Right kidney (tissue), 1 donor: ENCODE measurements around the gene OPRL1.

Experiments used
- DNase-seq: peaks from one replicate; pipeline ENCODE4 v3.0.0-alpha.2; 2016

The OPRL1 gene

DNA sequence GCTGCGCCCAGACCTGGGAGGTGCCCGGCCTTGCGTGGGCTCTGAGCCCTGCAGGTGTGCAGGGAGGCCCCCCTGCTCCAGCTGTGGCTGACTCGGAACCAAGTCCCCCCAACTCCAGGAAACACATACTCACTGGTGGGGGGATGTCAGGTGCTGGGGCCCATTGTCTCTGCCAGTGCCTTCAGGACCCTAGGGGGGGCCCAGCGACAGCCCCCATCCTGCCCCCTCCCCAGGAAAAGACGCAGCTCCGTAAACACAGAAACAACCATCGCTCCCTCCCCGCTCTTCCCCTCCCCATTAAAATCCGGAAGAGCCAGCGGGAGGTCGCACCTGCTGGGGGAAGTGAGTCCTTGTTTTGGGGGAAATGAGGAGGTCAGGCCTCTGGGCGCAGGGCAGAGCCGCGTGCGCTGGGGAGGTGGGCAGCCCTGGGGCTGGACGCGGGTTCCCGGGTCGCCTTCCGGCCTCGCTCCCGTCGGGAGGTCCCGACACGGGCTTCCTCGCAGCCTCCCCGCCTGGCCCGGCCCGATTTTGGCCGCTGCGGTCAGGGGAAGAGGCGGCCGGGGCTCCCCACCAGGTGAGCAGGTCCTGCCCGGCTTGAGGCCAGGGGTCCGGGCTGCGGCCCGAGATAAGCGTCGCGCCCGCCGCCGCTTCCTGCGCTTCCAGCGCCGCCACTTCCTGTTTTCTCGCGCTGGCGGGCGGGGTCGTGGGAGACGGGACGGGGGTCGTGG is 37.7 kb upstream of the OPRL1 start:
- no peak for DNase-seq

DNA sequence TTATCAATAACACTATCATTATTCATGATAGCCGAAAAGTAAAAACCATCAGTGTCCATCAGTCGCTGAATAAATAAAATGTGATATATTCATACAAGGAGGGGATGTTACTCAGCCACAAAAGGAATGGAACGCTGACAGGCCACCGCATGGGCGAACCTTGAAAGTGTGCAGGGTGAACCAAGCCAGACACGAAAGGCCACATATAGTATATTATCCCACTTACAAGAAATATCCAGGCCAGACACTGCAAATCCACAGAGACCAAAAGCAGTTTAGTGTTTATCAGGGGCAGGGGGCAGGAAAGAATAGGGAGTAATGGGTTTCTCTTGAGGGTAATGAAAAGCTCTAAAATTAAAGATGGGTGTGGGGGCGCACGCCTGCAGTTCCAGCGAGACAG is 36.1 kb upstream of the OPRL1 start:
- no peak for DNase-seq

DNA sequence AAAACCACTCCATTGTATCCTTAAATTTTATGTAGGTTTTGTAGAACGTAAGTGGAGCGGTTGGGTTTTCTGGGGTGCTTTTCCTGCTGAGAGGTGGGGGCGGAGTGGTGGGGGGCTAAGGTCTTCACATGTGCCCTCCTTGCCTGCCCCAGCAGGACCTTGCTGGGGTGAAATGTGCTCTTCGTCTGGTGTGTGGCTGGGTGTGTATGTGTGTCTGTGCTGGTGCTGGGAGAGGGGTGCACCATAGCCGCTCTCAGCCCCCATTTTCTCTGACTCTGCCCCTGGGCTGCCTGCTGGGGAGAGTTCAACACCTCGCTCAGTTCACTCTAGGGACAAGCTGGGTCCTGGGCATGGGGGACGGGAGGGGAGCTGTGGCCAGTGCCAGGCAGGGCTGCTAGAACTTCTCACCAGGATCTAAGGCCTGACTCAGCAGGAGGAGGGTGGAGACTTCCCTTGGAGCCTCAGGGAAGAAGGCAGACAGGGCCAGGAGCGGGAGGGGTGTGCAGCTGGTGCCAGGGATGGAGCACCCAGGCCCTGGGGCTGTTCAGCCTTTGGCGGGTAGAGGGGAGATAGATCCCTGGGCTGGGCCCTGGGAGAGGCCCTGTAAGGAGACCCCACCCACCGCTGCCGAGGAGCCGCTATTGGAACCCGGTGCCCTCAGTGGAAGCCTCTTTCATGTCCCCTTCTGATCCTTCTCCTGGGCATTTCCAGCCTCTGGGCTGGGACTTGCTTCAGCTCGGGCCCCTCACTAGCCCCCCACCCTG is 35.2 kb upstream of the OPRL1 start:
- no peak for DNase-seq

DNA sequence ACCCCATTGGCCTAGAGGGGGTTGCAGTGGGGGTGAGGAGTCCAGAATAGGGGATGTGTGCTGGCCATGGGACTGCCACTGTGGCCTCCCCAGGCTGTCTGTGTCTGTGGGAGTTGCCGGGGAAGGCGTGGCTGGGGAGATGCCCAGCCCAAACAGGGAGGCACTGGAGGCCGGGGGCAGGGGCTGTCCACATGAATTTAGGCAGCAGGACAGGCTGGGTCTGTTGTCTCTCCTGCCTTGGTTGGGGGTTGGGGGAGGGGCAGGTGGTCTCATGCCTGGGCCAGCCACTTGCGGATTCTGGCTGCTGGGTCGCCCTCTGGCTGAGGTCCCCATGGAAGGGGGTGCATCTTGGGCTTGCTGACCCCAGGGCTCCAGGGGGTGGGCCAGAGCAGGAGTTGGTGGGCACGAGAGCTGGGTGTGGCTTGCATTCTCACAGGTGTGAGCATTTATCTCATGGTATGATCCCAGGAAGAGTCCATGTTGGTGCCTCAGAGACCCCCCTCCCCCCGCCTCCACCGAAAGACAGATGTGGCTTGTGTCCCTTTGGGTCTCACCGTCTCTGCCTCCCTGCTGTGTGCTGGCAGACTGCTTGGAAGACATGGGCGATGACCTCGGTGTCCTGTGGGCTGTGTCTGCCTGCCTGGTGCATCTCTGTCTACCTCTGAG is 34.4 kb upstream of the OPRL1 start:
- no peak for DNase-seq

DNA sequence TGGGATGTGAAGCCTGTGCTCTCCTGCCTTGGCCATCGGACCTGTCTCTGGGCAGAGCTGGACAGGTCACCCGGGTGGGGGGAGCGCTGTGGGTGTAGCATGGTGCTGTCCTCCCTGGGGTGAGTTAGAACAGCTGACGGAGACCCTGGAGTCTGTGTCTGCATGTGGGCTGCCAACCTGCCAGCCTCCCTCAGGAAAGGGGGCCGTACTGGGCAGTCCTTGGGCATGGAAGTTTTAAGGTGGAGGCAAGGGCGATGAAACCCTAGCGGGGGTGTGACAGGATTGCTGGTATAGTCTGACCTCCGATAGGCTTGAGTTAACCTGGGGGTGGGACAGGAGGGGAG is 32.9 kb upstream of the OPRL1 start:
- DNase-seq, result no peak

DNA sequence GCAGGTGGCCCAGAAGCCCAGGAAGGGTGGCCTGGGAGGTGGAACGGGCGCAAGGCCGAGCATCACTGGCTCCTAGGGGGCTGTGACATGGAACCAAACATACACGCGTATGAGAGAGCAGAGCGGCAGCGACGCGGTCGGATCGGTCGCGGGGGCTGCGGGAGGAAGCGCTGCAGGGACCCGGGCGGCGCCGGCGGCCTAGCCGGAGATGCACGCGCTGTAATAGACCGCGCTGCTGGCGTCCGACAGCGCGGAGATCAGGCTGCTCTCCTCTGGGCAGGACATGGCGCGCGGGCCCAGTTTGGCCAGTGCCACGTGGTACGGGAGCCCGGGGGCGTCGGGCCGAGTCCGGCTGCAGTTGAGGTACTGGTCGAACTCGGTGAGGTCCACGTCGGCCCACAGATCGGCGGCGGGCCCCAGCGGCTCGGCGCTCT is 31.9 kb upstream of the OPRL1 start:
- DNase-seq, result peak; percentile 67

DNA sequence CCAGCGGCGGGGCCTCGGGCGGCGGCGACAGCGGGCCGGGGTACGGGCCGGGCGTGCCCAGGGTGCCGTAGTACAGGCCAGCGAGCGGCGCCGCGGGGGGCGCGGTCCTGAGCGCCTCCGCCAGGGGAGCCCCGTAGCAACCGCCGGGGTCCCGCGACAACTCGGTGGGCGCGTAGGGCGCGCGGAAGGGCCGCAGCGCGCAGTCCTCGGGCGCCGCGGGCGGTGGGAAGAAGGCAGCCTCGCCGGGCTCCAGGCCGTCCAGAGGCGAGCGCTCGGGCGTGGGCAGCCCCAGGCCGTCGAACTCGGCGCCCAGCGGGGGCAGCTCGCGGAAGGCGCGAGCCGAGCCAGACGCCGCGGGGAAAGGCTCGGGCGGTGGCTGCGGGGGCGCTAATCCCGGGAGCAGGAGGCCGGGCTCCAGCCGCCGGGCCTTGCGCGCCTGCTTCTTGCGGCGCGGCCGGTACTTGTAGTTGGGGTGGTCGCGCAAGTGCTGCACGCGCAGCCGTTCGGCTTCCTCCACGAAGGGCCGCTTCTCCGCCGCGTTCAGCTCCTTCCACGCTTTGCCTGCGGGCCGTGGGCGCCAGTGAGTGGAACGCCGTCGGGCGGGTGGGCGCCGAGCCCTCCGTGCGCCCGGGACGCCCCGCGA is 31.4 kb upstream of the OPRL1 start:
- DNase-seq, result peak; percentile 67

DNA sequence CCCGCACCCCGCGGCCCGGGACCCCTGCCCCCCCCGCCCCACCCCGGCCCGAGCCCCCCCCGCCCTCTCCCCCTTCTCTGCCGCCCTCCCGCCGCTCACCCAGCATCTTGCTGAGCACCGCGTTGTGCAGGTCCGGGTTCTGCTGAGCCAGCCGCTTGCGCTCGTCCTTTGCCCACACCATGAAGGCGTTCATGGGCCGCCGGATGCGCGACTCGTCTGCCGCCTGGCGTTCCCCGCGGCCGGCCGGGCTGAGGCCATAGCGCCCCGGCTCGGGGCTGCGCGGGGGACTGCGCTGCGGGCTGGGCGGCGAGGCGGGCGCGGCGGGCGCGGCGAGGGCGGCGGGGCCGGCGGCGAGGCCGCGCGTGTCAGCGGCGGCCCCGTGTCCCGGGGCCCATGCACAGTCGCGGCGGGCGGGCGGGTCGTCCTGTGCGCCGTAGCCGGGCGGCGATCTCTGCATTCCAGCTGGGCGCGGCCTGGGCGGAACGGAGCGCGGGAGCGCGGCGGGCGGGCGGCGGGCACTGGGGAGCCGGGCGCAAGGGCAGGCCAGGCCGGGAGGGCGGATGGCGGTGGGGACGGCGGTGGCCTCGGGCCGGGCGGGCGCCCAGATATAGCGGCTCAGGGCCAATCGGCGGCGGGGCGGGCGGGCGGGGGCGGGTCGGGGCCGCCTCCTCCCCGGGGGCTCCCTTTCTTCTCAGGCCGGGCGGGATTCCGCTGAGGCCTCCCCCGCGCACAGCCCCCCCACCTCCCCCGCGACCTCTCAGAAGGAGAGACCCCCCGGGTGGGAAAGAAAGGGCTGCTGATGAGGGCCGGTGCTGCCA is 30.6 kb upstream of the OPRL1 start, which contains the start of gene SOX18:
SOX18 (minus strand) TSS at position 580 of the 818 bp plus-strand sequence; CDS start at position 457, 123 bp downstream.
- no peak for DNase-seq

DNA sequence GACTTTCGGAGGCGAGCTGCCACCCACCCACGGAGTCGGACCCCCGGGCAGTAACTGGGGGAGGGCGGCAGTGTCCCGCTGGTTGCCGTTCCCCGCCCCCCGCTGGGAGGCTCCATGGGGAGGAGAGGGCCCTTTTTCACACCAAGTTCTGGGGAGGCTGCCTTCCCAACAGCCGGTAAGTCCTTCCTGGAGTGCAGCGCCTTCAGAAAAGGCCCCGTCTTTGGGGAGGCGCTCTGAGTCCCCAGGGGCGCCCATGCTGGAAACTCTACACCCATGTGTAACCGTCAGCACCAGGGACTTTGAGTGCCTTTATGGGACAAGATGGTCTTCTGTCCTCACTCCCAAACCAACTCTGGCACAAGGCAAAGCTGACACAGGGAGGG is 30.0 kb upstream of the OPRL1 start:
- DNase-seq, result no peak

DNA sequence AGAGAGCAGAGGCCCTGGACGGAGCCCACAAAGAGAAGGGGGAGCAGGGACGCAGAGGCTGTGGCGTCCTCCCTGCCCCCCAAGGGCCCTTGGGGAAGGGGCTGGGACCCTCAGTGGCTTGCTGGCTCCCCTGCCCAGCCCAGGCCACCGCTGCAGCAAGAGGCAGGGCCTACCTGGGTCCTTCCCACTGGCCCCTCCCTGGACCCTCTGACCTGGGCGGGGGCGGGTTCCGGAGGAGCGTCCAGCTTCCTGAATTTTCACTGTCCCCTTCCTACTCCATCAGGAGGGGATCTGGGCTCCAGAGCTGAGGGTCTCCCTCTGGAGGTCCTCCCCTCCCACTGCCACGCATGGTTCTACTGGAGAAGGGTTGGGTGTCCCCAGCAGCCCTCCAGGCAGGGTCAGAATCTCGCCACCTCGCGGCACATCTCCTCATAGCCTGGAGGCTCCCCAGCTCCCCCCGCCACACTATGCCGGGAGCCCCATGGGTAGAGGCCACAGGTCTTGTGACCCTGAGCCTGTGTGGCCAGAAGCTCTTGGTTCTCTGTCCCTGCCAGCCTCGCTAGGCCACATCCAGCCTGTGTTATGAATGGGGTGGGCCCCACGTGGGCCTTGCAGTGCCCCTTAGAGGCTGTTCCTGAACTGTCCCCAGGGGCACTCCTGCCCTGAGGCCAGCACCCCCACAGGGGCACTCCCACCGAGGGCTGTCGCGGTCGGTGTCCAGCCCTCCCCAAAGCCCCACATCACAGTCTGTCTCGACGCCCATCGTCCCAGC is 29.4 kb upstream of the OPRL1 start:
- DNase-seq, result no peak

DNA sequence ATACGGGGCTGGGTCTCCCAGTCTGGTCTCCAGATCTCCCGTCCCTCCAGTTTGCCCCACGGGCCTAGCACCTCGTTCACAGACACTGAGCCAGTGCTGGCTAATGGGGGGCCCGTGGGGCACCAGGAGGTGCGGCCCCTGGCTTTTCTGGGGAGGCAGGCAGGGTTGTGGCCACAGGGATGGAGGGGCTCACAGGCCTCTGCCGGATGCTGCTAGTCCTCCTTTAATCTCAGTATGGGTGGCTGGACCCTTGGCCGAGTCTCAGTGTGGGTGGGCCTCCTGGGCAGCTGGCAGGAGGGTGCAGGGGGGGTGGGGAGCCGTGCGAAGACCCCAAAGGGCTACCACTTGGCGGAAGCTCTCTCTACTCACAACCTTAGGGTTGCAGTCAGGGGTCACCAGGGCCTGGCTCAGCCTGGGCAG is 28.8 kb upstream of the OPRL1 start:
- DNase-seq, result peak; percentile 13

DNA sequence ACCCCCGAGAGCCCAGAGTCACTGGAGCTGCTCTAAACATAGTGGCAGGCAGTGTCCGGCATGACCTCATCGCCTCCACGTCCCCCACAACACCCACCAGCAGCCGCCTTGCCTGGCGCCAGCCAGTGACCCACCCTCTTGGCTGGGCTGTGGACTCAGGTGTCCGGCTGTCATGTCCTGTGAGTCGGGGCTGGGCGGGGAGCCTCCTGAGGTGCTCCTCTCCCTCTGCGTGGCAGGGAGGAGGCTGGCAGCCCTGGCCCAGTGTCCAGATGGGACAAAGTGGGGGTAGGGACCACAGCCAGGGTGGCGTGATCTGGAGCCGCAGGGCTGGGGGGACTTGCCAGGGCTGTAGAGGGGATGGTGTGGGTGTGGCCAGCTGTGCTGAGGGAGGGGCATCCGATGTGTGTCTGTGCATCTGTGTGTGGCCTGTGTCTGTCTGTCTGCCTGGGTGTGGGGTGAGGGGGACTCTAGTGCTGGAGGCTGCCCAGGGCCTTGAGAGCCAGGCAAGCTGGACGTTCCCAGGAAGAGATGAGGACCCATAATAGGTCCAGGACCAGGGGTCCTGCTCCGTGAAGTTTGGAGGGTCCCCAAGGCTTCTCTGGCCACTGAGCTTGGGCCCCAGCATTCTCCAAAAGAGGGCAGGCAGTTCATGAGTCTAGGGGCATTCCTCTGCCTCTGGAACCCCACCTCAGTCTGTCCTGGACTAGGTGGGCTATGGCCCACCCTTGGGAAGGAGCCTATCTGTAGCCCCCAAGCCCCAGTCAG is 28.1 kb upstream of the OPRL1 start:
- DNase-seq, result peak; percentile 9

DNA sequence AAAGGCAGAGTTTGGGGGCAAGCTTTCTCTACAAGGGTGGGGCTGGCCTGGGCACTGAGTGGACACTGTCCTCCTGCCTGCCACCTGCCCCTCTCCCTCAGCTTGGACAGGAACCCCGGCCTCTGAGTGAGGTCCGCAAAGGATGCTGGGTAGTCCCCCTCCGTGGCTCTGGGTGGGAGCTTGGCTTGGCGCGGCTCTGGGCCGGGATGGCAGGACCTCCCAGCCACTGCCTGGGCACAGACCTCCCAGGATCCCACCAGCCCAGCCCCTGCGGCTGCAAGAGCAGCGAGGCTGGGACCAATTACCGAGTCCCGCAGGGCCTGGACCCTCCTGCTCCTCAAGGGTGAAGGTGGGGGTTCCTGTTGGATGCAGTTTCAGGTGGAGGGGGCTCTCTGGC is 27.6 kb upstream of the OPRL1 start:
- no peak for DNase-seq

DNA sequence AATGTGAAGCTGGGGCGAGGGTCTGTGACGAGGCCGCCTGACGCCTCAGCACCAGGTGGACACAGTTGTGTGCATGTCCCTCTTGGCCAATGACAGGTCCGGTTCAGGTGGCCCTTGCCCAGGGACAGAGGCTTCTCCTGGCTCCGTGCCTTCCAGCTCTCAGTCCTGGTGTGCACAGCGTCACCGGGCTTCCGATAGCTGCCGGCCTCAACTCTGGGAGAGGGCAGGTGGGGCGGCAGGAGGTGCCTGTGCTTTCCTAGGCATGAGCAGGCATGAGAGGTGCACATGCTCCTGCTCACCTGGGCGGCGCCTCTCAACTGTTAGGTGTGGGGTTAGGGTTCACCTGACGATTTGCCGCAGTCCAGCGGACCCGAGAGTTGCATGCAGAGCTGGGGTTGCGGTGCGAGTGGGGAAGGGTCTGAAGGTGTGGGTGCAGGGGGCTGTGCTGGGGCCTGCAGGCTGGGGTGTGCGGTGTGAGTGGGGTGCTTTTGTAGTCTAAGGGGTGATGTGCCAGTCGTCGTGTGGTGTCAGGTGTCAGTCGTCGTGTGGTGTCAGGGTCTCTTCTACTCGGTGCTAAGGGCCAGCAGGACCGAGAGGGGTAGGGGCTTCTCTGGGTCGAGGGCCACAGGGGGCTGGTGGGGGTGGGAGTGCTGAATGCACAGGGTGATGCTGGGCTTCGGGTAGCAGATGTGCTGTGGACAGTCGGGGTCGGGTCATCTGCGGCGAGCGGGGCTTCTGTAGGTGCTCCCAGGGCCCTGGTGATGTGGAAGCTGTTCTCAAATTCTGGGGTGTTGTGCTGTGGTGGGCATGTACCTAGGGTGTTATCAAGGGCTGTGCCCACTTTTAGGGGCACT is 26.7 kb upstream of the OPRL1 start:
- no peak for DNase-seq

DNA sequence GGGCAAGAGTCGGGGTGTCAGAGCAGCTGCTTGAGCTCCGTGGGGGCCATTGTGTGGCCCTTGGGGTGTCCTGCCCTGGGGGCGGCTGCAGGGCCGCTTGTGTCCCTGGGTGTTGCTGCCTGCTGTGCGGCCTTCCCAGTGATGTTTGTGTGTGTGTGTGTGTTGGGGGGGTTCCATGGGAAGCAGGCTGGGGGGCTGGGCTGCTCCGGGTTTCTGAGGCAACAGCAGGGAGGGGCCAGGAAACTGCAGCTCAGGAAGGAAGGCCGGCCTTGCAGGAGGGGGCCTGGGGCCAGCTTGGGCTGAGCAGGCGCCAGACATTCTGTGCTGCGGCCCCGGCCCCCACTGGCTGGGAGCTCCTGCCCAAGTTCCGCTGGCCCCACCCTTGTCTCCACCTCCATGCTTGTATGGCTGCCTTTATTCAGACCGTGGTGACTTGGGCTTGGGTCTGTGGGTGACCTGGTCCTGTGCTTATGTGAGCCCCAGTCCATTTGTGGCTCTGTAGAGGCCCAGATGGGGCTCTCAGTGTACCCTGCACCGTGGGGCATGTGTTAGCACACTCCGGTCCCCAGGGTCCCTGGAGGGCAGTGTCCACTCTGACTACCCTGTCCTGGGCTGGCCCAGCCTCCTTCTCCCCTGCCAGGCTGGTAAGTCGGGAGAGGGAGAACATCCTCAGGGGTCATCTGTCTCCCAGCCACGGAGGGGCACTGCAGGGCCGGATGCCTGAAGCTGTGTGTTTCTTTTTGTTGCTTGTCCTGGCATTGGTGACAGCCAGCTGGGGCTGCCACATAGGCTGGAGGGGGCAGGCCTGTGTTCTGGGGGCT is 25.8 kb upstream of the OPRL1 start:
- DNase-seq, result peak; percentile 55

DNA sequence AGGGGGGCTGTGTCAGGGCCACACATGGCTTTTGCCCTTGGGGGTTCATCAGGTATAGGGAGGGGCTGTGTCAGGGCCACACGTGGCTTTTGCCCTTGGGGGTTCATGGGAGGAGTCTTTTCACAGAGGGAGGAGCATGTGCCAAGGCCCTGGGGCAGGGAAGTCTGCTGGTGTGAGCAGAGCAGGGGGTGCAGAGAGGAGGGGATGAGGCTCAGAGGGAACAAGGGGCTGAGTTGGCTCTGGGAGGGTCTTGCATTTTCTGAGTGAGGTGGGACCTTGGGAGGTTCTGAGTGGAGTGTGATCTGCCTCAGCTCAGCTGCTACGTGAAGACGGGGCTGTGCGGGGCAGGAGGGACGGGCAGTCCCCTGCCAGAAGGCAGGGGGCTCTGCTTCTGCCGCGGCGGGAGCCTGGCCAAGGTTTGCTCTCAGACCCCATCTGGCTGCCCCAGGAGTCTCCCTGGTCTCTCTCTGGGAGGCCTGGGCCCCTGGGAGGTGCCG is 24.4 kb upstream of the OPRL1 start:
- no peak for DNase-seq

DNA sequence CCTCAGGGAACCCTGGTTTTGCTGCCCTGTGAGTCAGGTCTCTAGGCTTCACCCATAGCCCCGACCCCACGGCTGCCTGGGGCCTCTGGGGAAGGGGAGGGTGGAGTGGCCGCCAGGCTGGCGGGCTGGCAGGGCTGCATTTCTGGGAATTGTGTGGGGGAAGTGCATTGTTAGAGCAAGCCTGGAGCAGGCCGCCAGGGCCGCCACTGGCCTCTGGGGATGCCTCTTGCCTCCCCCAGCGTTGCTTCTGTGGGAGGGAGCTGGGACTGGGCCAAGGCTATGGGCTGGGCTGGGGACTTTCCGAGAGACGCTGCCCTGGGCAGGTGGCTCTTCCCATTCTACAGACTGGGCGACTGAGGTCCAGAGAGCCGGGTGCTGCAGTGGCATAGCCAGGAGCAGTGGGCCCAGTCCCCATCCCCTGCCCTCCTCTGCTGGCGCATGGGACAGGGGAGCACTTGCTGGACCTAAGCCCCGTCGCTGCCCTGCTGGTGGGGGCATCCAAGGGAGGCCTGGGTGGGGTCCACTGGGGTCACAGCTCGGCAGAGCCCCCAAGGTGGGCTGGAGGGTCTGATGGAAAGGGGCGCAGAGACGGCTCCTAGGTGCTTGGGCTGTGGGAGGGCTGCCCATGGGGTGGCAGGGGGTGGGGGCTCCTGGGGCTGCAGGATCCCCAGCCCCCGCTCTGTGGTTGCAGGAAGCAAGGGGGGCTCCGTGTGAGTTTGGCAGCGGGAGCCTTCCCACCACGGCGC is 23.8 kb upstream of the OPRL1 start:
- DNase-seq, result no peak

DNA sequence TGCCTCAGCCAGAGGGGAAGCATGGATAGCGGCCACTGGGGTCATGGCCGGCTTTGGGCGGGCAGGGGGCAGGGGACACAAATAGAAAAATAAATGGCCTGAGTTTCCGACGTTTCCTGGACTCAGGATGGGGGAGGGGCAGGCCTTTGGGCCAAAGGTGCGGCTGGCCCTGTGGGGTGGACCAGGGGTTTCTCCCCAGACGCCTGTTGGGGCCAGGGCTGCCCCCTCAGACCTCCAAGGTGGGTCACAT is 23.3 kb upstream of the OPRL1 start:
- DNase-seq, result no peak
